Gastroesophageal sphincter (tissue), 4 donors: Measurements from ENCODE around the gene FRMPD1. TPM values are rescaled to one million over a fixed set of nuclear protein-coding genes. Genes with fewer than 3 reads are reported as not detected.
"Not testable (repeated sequence)": the region's sequence is repeated elsewhere in the genome, so short reads cannot be mapped to it uniquely, and the experiment has no call there.

Experiments
- ATAC-seq: fragments of 150-250 bp; one replicate; pipeline ENCODE4 v1.9.1; 2016; ENCODE audit warnings: mild to moderate bottlenecking, moderate library complexity
- H3K27ac ChIP-seq, 4 donors: fragments of 200-600 bp; sonication (generic) in 3 of 4; 1 replicate in 3 of 4; 2 replicates in 1 of 4; pipeline ENCODE4 v1.5.1; 2016 to 2019
- H3K27me3 ChIP-seq: fragments of 200-600 bp; sonication (generic); one replicate; pipeline ENCODE4 v1.5.1; 2019
- H3K36me3 ChIP-seq, 2 donors: fragments of 200-600 bp; sonication (generic); one replicate each; pipeline ENCODE4 v1.5.1; 2019; ENCODE audit warnings: control low read depth in 1 of 2
- H3K4me1 ChIP-seq, 3 donors: fragments of 200-600 bp; sonication (generic); 1 replicate in 2 of 3; 2 replicates in 1 of 3; pipeline ENCODE4 v1.5.1; 2016 to 2019; ENCODE audit warnings: control low read depth in 2 of 3
- H3K4me3 ChIP-seq, 2 donors: fragments of 200-600 bp; sonication (generic); one replicate each; pipeline ENCODE4 v1.5.1; 2019; ENCODE audit warnings: mild to moderate bottlenecking in 1 of 2, moderate library complexity in 1 of 2
- H3K9me3 ChIP-seq, 3 donors: fragments of 200-600 bp; sonication (generic); one replicate each; pipeline ENCODE4 v1.5.1; 2017 to 2019; ENCODE audit warnings: control low read depth in 2 of 3
- CTCF ChIP-seq, 4 experiments: fragments of 200-600 bp in 2 of 4; fragments of 450-650 bp in 2 of 4; sonication (generic) in 1 of 4; IDR thresholded peaks; one replicate each; pipeline ENCODE4 v1.5.1; 2017 to 2019; ENCODE audit warnings: antibody characterized with exemption in 4 of 4, mild to moderate bottlenecking in 2 of 4, moderate library complexity in 2 of 4
- EP300 ChIP-seq: sonication (generic); formaldehyde crosslinking; IDR thresholded peaks from one replicate; pipeline ENCODE4 v1.6.1; 2017; ENCODE audit warnings: antibody characterized with exemption, mild to moderate bottlenecking
- POLR2A ChIP-seq, 2 donors: fragments of 450-650 bp; IDR thresholded peaks; one replicate each; pipeline ENCODE4 v1.6.1; 2017; ENCODE audit warnings: antibody characterized with exemption in 2 of 2, mild to moderate bottlenecking in 2 of 2, moderate library complexity in 1 of 2
- POLR2AphosphoS5 ChIP-seq: sonication (generic); formaldehyde crosslinking; IDR thresholded peaks from one replicate; pipeline ENCODE4 v1.6.1; 2017; ENCODE audit warnings: antibody characterized with exemption
- WGBS, 2 donors: methylation state at CpG; one replicate each; pipeline ENCODE4 v1.1.5; 2018; ENCODE audit warnings: low coverage in 1 of 2; 5-methylcytosine and 5-hydroxymethylcytosine counted together
- total RNA-seq, 4 donors: library from RNA; depleted of rRNA; stranded (reverse); fragments of >200 nt; gene quantifications; one replicate each; pipeline ENCODE4 v1.1.0, GENCODE V29; 2016

The FRMPD1 gene
- total RNA-seq, 4 donors from 2014 or later: 0.27 TPM; not detected in 3

- no peaks in the 10 kb centered on the region for H3K36me3 ChIP-seq
- peak in 2 of 4 experiments; percentile 10 to 27 for TF ChIP-seq CTCF (IDR thresholded peaks at IDR 0.05)
- TF ChIP-seq POLR2A (IDR thresholded peaks at IDR 0.05): peak in 1 of 2 donors; percentile 31
- TF ChIP-seq POLR2AphosphoS5: no peak
- H3K27me3 ChIP-seq: no peaks in the 10 kb centered on the region
- 0% methylated on average over 2 to 14 of the region's 40 CpGs for WGBS, 2 donors
- no peaks in the 10 kb centered on the region for H3K9me3 ChIP-seq
- H3K27ac ChIP-seq: peak within 1 kb of the TSS; percentile 56 to 85 (median 84)
- H3K4me1 ChIP-seq: peaks cover 0 to 21% (median 0%) of the 10 kb centered on the region in 3 donors
- peak; percentile 92 for ATAC-seq
- H3K4me3 ChIP-seq: peak within 1 kb of the TSS; percentile 72 to 96
These were observed 102.9 kb downstream of the FRMPD1 start, which contains the start of gene TRMT10B for GRCh38 chr9:37753489-37754190. TSS of gene TRMT10B (plus strand) at chr9:37753805. CDS start at chr9:37761932, 8,127 bp downstream.

DNA sequence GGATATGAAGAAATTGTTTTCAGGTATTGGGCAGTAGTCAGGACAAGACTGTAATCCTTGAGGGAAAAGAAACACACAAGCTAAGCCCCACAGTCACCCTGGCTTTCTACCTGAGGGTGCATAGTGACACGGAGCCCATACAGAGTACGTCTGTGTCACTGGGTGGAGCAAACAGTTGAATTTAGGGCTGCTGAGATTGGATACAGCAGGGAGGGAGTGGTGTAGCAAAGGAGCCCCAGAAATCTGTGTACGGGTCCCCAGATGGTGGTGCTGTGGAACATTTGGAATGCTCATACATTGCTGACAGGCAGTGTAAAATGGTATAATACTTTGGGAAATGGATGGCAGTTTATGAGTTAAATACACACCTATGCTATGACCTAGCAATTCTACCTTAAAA is 108.0 kb downstream of the FRMPD1 start:
- no peak for TF ChIP-seq POLR2A (IDR thresholded peaks at IDR 0.05)
- TF ChIP-seq CTCF (IDR thresholded peaks at IDR 0.05): no peak
- no peak for TF ChIP-seq EP300
- TF ChIP-seq POLR2AphosphoS5: no peak
- WGBS, 2 donors: 59 to 81% methylated on average over 2 to 3 of the region's 3 CpGs
- Histone ChIP-seq H3K36me3 (peaks cover 0 to 14% of the 10 kb centered on the region in 2 donors), H3K27ac (no peak overlapping the region), H3K27me3 (no peaks in the 10 kb centered on the region), H3K4me3 (no peak overlapping the region), H3K9me3 (no peaks in the 10 kb centered on the region), H3K4me1 (peaks cover 0 to 15% (median 0%) of the 10 kb centered on the region in 3 donors)
- ATAC-seq: no peak

DNA sequence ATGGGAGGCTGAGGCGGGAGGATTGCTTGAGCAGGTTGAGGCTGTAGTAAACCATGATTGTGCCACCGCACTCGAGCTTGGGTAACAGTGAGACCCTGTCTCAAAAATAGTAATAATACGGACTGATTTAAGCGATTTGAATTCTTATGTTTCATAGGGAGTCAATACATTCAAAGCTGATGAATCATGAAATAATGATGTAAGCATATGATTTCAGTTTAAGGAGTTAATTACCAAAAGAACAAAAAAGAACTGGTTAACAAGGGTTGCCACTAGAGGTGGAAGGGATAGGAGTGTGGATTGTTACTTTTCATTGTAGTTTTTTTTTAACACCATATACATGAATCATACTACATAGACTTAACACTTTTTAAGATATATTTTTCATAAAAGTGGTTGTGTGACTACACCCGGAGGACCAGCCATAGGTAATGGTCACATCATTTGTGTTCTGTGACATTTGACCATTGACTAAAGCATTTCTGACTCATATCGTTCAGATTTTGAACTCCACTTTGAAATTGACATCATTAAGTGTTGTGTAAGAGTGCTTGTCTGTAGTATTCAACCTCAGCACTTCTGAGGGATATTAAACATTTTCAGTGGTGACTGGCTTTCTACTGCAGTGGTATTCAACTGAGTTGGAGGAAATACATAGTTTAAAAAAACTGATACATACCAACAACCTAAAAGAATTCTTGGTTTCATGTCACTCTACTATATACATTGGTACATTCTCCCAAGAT is 109.8 kb downstream of the FRMPD1 start:
- no peak overlapping the region for H3K4me3 ChIP-seq
- no peak overlapping the region for H3K27ac ChIP-seq
- peaks cover 0 to 26% of the 10 kb centered on the region in 2 donors for H3K36me3 ChIP-seq
- no peaks in the 10 kb centered on the region for H3K4me1 ChIP-seq
- no peak for ATAC-seq
- H3K27me3 ChIP-seq: no peaks in the 10 kb centered on the region
- TF ChIP-seq POLR2A (IDR thresholded peaks at IDR 0.05) (no peak), POLR2AphosphoS5 (no peak), EP300 (no peak), CTCF (IDR thresholded peaks at IDR 0.05) (no peak)
- H3K9me3 ChIP-seq: no peaks in the 10 kb centered on the region
- 88 to 89% methylated on average over 4 to 6 of the region's 7 CpGs for WGBS, 2 donors

DNA sequence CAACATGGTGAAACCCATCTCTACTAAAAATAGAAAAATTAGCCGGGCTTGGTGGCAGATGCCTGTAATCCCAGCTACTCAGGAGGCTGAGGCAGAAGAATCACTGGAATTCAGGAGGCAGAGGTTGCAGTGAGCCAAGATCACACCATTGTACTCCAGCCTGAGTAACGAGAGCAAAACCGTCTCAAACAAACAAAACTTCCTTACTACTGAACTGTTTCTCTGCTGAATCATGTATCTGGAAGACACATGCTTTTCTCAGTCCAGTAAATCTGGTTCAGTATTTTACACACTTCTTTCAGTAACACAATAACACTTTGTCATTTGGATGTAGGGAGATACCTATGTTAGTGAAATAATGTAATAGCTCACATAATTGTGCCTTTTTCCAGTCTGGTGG is 110.8 kb downstream of the FRMPD1 start:
- Histone ChIP-seq H3K27me3 (no peaks in the 10 kb centered on the region), H3K27ac (no peak overlapping the region), H3K9me3 (no peaks in the 10 kb centered on the region), H3K4me3 (no peak overlapping the region), H3K4me1 (no peaks in the 10 kb centered on the region), H3K36me3 (peaks cover 0 to 26% of the 10 kb centered on the region in 2 donors)
- TF ChIP-seq POLR2AphosphoS5: no peak
- TF ChIP-seq EP300: no peak
- TF ChIP-seq POLR2A (IDR thresholded peaks at IDR 0.05): no peak
- ATAC-seq: no peak
- 43 to 80% methylated on average over 1 to 3 of the region's 3 CpGs for WGBS, 2 donors

DNA sequence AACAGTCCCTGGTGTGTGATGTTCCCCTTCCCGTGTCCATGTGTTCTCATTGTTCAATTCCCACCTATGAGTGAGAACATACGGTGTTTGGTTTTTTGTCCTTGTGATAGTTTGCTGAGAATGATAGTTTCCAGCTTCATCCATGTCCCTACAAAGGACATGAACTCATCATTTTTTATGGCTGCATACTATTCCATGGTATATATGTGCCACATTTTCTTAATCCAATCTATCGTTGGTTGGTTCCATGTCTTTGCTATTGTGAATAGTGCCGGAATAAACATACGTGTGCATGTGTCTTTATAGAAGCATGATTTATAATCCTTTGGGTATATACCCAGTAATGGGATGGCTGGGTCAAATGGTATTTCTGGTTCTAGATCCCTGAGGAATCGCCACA is 114.5 kb downstream of the FRMPD1 start:
- not testable (repeated sequence) for H3K4me3 ChIP-seq, H3K27ac ChIP-seq, H3K4me1 ChIP-seq, H3K9me3 ChIP-seq, ATAC-seq, H3K27me3 ChIP-seq
- WGBS, 2 donors: 94 to 100% methylated on average over 2 to 4 of the region's 6 CpGs
- H3K36me3 ChIP-seq: peaks cover 0 to 47% of the 10 kb centered on the region in 2 donors
